ENCODE measurements around the gene KLHL22.
A peak's percentile ranks its signal among the peaks of the same experiment; 100 is the strongest.
"Not testable (repeated sequence)": the region's sequence is repeated elsewhere in the genome, so short reads cannot be mapped to it uniquely, and the experiment has no call there.

KLHL22 gene

GRCh38 chr22:20397498-20397897 is 98.1 kb downstream of the KLHL22 start:
- DNase-seq (ENCODE audit: low spot score): no peak

- no peak for DNase-seq (ENCODE audit: low spot score)
Measured at GRCh38 chr22:20396639-20397038, 99.0 kb downstream of the KLHL22 start.

GRCh38 chr22:20395907-20396287 is 99.7 kb downstream of the KLHL22 start:
- no peak for DNase-seq (ENCODE audit: low spot score)

- no peak for DNase-seq (ENCODE audit: low spot score)
Measured at GRCh38 chr22:20395181-20395906, 100.3 kb downstream of the KLHL22 start.

- DNase-seq (ENCODE audit: low spot score): peak; percentile 90
Measured at GRCh38 chr22:20393705-20394476, 101.7 kb downstream of the KLHL22 start, which contains the start of gene ZNF74. TSS of gene ZNF74 (plus strand) at chr22:20394151. CDS start at chr22:20394629, 478 bp downstream.

GRCh38 chr22:20392983-20393704 is 102.5 kb downstream of the KLHL22 start:
- no peak for DNase-seq (ENCODE audit: low spot score)

DNA sequence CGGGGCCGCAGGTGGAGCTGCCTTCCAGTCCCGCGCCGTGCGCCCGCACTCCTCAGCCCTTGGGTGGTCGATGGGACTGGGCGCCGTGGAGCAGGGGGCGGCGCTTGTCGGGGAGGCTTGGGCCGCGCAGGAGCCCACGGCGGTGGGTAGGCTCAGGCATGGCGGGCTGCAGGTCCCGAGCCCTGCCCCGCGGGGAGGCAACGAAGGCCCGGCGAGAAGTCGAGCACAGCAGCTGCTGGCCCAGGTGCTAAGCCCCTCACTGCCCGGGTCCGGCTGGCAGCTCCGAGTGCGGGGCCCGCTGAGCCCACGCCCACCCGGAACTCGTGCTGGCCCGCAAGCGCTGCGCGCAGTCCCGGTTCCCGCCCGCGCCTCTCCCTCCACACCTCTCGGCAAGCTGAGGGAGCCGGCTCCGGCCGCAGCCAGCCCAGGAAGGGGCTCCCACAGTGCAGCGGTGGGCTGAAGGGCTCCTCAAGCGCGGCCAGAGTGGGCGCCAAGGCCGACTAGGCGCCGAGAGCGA is 103.2 kb downstream of the KLHL22 start:
- DNase-seq (ENCODE audit: low spot score): not testable (repeated sequence)

Data from LoVo (cell line).